Measurements from ENCODE around the gene LSM14A.

Gene LSM14A

DNA sequence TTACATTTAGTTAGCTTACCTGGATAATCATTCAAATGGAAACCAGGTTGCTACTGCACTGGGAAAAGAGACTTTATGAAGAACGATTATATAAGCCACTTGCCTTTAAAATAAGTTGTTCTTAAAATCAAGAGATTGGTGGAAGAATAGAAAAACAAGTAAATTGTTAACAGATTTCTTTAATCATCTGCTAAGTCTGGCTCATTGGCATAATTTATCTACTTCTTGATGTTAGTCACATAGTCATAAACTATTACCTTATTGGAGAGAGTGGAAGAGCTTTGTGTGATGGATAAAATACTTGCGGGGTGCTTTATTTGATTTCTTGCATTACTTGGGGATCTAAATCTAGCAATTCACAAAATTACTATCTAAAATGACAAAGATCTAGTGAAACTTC is 6.8 kb downstream of the LSM14A start:
- TF ChIP-seq, protein P1, sequence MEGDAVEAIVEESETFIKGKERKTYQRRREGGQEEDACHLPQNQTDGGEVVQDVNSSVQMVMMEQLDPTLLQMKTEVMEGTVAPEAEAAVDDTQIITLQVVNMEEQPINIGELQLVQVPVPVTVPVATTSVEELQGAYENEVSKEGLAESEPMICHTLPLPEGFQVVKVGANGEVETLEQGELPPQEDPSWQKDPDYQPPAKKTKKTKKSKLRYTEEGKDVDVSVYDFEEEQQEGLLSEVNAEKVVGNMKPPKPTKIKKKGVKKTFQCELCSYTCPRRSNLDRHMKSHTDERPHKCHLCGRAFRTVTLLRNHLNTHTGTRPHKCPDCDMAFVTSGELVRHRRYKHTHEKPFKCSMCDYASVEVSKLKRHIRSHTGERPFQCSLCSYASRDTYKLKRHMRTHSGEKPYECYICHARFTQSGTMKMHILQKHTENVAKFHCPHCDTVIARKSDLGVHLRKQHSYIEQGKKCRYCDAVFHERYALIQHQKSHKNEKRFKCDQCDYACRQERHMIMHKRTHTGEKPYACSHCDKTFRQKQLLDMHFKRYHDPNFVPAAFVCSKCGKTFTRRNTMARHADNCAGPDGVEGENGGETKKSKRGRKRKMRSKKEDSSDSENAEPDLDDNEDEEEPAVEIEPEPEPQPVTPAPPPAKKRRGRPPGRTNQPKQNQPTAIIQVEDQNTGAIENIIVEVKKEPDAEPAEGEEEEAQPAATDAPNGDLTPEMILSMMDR (IDR thresholded peaks at IDR 0.05; ENCODE audit: control insufficient read depth, extremely low read depth, insufficient read depth), result no peak

DNA sequence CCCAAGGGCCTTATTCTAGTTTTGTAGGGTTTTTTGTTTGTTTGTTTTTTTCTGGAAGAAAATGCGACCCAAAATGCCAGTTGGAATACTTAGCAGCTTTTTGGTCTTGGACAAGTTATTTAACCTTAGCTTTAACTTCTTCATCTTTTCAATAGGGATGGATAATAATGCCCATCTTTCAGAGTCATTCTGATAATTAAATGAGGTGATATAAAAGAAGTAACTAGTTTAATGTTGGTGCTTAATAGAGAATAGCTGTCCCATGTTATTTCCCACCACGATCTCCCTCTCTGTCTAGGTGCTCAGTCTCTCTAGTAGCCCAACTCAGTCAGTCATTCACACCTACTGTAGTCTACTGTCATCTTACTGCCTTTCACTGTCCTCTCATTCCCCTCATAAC is 8.0 kb downstream of the LSM14A start:
- no peak overlapping the region for H3K4me3 ChIP-seq (ENCODE audit: low read depth, low read length)
- TF ChIP-seq, protein P1 (IDR thresholded peaks at IDR 0.05; ENCODE audit: control insufficient read depth, extremely low read depth, insufficient read depth), result no peak
- no peak for DNase-seq (ENCODE audit: low read depth)

More for the DNA sequence above, 6.8 kb downstream of the LSM14A start:
- no peak for DNase-seq (ENCODE audit: low read depth)
- H3K4me3 ChIP-seq (ENCODE audit: low read depth, low read length), result no peak overlapping the region

DNA sequence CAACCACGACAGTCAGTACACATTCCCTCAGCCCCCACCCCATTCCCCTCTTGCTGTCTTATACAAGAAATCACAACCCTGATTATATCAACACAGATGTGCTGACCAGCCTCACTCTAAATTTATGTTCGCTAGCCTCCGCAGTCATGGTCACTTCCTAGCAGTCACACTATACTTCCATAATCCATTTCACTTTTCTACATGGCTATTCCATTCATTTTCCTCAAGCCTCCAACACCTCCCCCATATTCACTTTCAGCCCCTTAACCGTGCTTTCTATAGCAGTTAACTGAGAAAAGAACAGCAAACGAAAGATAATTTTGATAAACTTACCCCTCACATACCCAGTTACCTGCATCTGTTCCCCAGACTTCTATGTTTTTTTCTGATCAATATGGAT is 8.4 kb downstream of the LSM14A start:
- TF ChIP-seq, protein P1 (IDR thresholded peaks at IDR 0.05; ENCODE audit: control insufficient read depth, extremely low read depth, insufficient read depth), result no peak

DNA sequence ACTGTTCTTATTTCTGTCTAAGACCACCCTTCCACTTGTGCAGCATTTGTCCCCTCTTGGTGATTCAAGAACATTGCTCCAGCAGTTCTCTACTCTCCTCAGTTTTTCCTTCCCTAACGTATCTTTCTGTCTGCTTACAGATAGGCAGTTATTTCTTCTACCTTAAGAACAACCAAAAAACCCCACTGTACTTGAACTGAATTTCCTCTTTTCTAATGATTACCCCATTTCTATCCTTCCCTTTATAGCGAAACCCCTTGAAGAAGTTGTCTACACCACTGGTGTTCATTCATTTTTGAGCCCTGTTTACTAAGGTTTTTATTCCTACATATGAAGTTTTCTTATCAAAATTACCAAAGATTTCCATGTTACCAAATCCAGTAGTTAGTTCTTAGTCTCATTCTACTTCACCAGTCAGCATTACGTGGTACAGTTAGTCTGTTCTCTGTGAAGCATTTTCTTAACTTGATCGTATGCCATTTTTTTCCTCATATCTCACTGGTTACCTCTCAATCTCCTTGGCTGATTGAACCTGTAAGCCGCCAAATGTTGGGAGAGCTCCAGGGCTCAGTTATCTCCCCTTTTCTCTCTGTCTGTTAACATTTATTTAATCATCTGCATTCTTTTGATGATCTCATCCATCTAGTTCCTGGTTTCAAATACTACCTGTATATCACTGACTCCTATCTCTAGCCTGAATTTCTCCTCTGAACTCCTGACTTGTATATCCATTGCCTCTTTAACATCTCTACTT is 9.0 kb downstream of the LSM14A start:
- peak overlapping the region; percentile 8; the same call in 1 of the 2 replicates for H3K4me3 ChIP-seq (ENCODE audit: low read depth, low read length)
- TF ChIP-seq, protein P1 (IDR thresholded peaks at IDR 0.05; ENCODE audit: control insufficient read depth, extremely low read depth, insufficient read depth), result no peak
- DNase-seq (ENCODE audit: low read depth), result peak; percentile 89

More for the DNA sequence above, 8.4 kb downstream of the LSM14A start:
- DNase-seq (ENCODE audit: low read depth), result no peak
- H3K4me3 ChIP-seq (ENCODE audit: low read depth, low read length), result peak overlapping the region; percentile 8; the same call in 1 of the 2 replicates

DNA sequence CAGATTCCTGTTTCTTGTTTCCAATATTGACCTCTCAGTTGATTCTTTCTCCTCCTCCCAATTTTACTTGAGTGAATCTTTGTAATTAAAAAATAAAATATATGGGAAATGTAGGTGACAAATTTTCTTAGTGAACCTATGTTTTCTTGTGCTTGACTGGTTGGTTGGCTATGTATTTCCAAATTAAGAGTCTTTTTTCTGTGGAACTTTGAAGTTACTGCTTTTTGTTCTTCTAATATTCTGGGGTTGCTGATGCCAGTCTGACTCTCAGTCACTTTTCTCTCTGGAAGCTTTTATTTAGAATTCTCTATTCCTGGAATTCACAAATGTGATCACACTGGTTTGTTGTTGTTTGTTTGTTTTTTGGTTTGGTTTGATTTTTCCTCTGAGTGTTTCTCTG is 9.8 kb downstream of the LSM14A start:
- TF ChIP-seq, protein P1 (IDR thresholded peaks at IDR 0.05; ENCODE audit: control insufficient read depth, extremely low read depth, insufficient read depth), result no peak
- DNase-seq (ENCODE audit: low read depth), result no peak
- no peak overlapping the region for H3K4me3 ChIP-seq (ENCODE audit: low read depth, low read length)

DNA sequence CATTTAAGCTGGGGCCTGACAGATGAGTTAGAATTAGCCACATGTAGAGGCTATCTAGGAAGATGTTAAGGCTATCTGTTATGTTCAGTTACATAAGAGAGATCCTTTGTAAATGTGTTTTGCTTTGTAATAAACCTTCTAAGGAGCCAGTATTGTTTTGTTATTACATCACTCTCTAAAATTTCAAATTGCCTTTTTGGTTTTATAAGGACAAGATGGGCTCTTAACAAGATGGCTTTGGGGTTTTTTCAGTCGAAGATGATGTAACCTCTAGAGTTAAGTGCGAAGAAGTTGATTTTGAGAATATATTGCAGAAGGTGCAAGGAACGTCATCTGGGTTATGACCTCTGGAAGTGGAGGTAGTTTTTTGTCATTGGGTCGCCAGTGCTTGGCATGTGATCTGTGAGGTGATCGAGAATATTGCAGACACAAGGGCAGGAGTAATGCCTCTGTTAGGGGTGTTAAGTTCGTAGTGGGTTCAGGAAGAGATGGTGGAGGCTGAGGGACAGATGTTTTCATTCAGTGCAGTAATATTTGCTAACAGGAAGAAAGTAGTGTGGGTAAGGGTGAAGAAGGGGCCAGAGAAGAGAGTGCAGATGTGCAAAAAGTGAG is 12.7 kb downstream of the LSM14A start:
- no peak for DNase-seq (ENCODE audit: low read depth)
- TF ChIP-seq, protein P1 (IDR thresholded peaks at IDR 0.05; ENCODE audit: control insufficient read depth, extremely low read depth, insufficient read depth), result no peak
- no peak overlapping the region for H3K4me3 ChIP-seq (ENCODE audit: low read depth, low read length)

Measured in LNCaP clone FGC (cell line).